GM19240 (cell line): ENCODE measurements around the gene ATOH1.

Source experiments
- DNase-seq: peaks from one replicate; pipeline ENCODE4 v3.0.0; 2011; ENCODE audit warnings: low spot score; ENCODE audit not compliant: insufficient read length

ATOH1 gene

GRCh38 chr4:93834249-93835066 lies 5.9 kb downstream of the ATOH1 start:
- no peak for DNase-seq

DNA sequence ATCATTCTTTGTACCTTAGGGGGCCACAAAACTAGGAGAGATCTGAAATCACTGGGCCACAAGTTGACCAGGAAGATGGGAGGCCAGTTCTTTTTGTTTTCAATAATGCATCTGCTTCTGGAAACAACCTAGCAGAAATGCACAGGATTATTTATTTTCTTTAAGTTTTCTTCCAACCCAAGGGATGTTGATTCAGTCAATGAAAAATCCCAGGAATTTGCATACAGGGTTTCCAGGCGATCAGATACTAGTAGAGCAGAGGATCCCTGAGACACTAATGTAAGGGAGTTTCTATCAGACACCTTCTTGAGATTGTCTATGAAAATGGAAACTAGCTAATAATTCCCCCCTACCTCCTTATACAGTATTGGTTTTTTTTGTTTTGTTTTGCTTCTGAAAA lies 7.4 kb downstream of the ATOH1 start:
- no peak for DNase-seq

- DNase-seq, result no peak
Measured at GRCh38 chr4:93839704-93840103, 11.2 kb downstream of the ATOH1 start.

- DNase-seq, result no peak
Measured at GRCh38 chr4:93841803-93842345, 13.3 kb downstream of the ATOH1 start.

DNA sequence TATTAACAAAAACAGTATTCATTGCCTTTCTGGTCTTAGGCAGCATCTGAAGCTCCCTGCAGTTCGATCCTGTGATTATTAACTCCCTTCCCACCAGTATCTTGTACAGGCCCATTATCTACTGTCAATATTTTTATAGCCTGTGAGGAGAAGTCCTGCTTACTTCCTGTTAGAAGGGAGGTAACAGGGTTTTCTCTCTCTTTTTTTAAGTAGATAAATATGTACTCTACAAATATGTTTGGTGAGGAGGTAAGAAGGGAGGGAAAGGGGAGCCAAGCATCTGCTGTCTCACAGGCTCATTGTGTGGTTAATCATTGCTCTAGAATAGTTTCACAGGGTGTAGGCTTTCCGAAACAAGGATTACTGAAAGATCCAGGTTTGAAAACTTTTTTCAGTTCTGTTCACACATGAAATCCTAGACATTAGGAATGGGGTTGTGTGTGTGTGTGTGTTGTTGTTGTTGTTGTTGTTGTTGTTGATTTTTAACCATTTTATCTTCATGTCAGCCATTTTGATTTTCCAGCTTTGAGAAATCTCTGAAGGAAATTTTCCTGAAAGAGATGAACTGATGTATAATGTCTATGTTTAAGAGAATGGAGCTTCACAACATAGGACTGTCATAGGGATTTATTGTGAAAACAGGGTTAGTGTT lies 14.2 kb downstream of the ATOH1 start:
- DNase-seq, result no peak

- DNase-seq, result no peak
Measured at GRCh38 chr4:93843772-93844171, 15.2 kb downstream of the ATOH1 start.

- DNase-seq, result no peak
Measured at GRCh38 chr4:93852680-93853079, 24.1 kb downstream of the ATOH1 start.

DNA sequence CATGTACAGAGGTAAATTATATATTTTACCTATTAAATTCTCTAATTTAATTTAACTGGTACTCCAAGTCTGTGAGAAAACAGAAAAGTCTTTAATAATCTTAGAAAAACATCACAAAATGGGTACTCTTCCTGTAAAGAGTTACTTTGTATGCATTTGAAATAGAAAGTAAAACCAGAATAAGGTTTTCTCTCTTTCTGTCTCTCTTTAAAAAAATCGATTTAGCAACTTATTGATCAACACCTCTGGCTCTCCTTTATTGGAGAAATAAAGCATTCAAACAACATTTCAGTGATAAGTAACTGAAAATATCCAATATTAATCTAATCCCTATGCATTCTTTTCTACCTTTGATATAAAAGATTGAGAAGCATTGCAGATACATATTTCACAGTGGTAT lies 27.4 kb downstream of the ATOH1 start:
- no peak for DNase-seq

DNA sequence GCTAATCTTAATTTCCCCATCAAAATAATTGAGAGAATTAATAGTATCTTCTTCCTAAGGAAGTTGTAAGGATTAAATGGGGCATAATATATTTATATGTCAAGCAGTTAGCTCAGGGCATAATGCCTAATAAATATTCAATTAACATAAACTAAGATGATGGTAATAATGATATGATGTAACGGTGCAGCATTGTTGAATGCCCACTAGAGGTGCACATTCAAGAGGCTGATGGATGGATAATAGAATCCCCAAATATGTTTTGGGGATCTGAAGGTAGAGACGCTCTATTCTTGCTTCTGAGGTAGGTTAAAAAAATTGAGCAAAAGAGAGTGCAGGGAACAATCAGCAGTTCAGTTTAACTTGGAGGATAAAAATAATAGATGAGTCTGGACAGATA lies 37.1 kb downstream of the ATOH1 start:
- no peak for DNase-seq

DNA sequence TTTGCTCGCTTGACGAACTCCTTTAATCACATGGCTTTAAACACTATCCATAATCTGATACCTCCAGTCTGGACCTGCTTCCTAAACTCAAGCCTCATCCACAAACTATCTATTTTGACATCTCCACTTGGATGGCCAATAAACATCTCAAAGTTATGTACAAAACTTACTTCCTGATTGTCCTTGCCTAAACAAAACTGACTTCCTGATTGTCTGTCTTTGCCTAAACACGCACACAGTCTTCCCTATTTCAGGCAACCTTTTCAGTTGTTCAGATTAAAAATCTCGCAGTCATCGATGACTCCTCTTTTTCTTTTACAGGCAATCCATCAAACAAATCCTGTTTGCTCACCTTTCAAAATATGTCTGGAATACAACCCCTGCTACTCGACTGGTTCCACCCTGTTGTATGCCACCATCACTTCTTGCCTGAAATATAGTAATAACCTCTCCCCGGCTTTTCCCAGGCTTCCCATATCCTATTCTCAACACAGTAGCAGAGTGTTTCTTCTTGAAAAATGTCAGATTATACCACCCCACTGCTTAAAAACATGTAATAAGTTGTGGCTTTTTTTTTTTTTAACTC lies 39.0 kb downstream of the ATOH1 start:
- no peak for DNase-seq

GRCh38 chr4:93870876-93871458 lies 42.4 kb downstream of the ATOH1 start:
- no peak for DNase-seq

GRCh38 chr4:93876754-93877153 lies 48.2 kb downstream of the ATOH1 start:
- DNase-seq, result no peak

- DNase-seq, result no peak
Measured at GRCh38 chr4:93878566-93878965, 50.0 kb downstream of the ATOH1 start.

GRCh38 chr4:93879919-93880318 lies 51.4 kb downstream of the ATOH1 start:
- DNase-seq, result no peak
